Mucosa of descending colon (tissue), 3 donors: ENCODE measurements around the gene SLC17A9. TPM values are rescaled to one million over a fixed set of nuclear protein-coding genes. Genes with fewer than 3 reads are reported as not detected.

Experiments
- ATAC-seq: fragments of 200-7000 bp; cut with Tn5 transposase; one replicate; pipeline ENCODE4 v1.9.1; 2020; ENCODE audit warnings: mild to moderate bottlenecking, moderate library complexity
- DNase-seq, 3 donors: peaks; one replicate each; pipeline ENCODE4 v3.0.0-alpha.2; 2020
- H3K36me3 ChIP-seq: fragments of 200-600 bp; one replicate; pipeline ENCODE4 v1.8.0; 2021; ENCODE audit warnings: low read depth, mild to moderate bottlenecking
- H3K4me1 ChIP-seq: fragments of 200-600 bp; one replicate; pipeline ENCODE4 v1.8.0; 2021; ENCODE audit warnings: low read depth, mild to moderate bottlenecking
- H3K4me3 ChIP-seq: fragments of 200-600 bp; one replicate; pipeline ENCODE4 v1.8.0; 2021; ENCODE audit warnings: mild to moderate bottlenecking
- H3K9me3 ChIP-seq: fragments of 200-600 bp; one replicate; pipeline ENCODE4 v1.8.0; 2021; ENCODE audit warnings: mild to moderate bottlenecking
- intact Hi-C, 2 donors: fragments of 100-400 bp; cut with DNase I in 1 of 2; cut with micrococcal nuclease in 1 of 2; formaldehyde crosslinking; loops; one replicate each; pipeline versions ENCODE4 v1.11.0 to v1.11.1; 2022; cut with DNase I, micrococcal nuclease
- total RNA-seq, 3 donors: library from RNA; stranded (reverse); fragmentation: NEBNext Ultra II Directional in 2 of 3; extraction: Animal tissue kit (Norgen Biotek cat#: 25700) in 2 of 3; gene quantifications; one replicate each; pipeline versions ENCODE4 v1.2.1 to v1.2.4, GENCODE V29; 2021 to 2023
- TF ChIP-seq, protein P1 (sequence below): fragments of 200-600 bp; IDR thresholded peaks from one replicate; pipeline ENCODE4 v1.8.0; 2022; ENCODE audit warnings: antibody characterized with exemption, mild to moderate bottlenecking
- donor health status: DM: no; HTN: no; CAD: no; lungs with moderate emphysema.
- donor health status: DM: no; HTN: no; CAD: no.
- donor health status: DM: no; HTN: yes; CAD: no.

Gene SLC17A9
- total RNA-seq, 3 donors from 2014 or later = 4.8 to 22.2 (median 6.4) TPM

DNA sequence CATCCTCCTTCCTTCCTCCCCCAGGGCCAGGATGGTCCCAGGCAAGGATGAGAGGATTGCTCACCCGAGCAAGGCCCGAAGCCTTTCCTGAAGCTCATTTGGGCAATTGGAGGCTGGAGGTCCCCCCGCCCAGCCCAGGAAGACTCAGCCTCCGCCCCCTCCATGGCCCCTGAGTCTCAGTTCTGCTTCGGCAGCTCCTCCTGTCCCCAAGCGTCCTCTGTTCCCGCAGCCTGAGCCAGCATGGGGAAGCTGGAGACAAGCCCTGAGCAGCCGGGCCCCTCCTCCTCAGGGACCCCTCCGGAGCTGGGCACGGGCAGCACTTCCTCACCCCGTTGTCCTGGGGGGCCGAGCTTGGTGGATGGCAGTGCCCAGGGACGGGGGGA lies 26.0 kb downstream of the SLC17A9 start:
- DNase-seq (no peak), ATAC-seq (no peak)
- Histone ChIP-seq H3K36me3 (no peaks in the 10 kb centered on the region), H3K9me3 (no peaks in the 10 kb centered on the region), H3K4me1 (no peaks in the 10 kb centered on the region), H3K4me3 (no peak overlapping the region)
- intact Hi-C loops = no loop called here
- TF ChIP-seq, protein P1, sequence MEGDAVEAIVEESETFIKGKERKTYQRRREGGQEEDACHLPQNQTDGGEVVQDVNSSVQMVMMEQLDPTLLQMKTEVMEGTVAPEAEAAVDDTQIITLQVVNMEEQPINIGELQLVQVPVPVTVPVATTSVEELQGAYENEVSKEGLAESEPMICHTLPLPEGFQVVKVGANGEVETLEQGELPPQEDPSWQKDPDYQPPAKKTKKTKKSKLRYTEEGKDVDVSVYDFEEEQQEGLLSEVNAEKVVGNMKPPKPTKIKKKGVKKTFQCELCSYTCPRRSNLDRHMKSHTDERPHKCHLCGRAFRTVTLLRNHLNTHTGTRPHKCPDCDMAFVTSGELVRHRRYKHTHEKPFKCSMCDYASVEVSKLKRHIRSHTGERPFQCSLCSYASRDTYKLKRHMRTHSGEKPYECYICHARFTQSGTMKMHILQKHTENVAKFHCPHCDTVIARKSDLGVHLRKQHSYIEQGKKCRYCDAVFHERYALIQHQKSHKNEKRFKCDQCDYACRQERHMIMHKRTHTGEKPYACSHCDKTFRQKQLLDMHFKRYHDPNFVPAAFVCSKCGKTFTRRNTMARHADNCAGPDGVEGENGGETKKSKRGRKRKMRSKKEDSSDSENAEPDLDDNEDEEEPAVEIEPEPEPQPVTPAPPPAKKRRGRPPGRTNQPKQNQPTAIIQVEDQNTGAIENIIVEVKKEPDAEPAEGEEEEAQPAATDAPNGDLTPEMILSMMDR = no peak

DNA sequence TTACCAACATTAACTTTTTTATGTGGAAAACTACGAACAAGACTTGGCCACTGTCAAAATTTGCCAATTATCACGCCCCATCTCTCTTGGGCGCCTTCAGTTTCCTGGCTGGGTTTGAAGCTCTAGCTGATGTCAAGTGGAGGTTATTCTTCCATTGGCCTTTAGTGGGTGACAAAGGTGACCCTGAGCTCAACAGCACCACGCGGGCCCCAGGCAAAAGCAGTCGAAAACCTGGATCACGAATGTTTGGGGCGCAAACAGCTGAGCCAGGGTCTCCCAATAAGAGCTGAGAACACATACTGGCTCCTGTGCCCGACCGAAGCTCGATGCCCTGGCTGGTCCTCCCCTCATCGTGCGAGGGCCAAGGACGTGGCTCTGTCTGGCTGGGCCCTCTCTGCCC lies 26.8 kb downstream of the SLC17A9 start:
- Histone ChIP-seq H3K9me3 (no peaks in the 10 kb centered on the region), H3K4me1 (no peaks in the 10 kb centered on the region), H3K4me3 (no peak overlapping the region), H3K36me3 (no peaks in the 10 kb centered on the region)
- DNase-seq = no peak
- TF ChIP-seq, protein P1 = no peak
- intact Hi-C loops = no loop called here
- ATAC-seq = no peak

DNA sequence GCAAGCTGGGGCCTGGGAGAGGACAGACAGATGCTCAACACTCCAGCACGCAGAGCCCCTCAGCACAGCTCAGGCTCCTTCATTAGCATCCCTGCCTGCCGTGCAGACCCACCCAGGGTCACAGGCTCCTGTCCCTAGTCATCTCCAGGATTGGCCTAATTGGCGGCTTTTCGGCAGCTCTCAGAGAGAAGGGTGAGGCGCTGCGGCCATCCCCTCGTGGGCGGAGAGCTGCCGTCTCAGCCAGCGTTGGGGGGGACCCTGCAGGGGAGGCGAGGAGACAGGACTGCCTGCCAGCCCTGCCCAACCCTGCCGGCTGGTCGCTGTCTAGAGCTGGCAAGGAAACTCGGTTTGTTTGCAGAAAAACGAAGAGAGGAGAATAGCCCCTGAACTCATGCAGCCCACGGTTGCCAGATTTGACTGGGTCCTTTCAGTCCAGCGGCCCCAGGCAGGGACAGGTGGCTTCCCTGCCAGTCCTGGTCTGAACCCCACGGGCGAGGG lies 27.4 kb downstream of the SLC17A9 start:
- ATAC-seq (no peak), DNase-seq (no peak)
- no peaks in the 10 kb centered on the region for H3K4me1 ChIP-seq
- H3K36me3 ChIP-seq = no peaks in the 10 kb centered on the region
- no peak overlapping the region for H3K4me3 ChIP-seq
- intact Hi-C loops = no loop called here
- H3K9me3 ChIP-seq = no peaks in the 10 kb centered on the region
- TF ChIP-seq, protein P1 = no peak

DNA sequence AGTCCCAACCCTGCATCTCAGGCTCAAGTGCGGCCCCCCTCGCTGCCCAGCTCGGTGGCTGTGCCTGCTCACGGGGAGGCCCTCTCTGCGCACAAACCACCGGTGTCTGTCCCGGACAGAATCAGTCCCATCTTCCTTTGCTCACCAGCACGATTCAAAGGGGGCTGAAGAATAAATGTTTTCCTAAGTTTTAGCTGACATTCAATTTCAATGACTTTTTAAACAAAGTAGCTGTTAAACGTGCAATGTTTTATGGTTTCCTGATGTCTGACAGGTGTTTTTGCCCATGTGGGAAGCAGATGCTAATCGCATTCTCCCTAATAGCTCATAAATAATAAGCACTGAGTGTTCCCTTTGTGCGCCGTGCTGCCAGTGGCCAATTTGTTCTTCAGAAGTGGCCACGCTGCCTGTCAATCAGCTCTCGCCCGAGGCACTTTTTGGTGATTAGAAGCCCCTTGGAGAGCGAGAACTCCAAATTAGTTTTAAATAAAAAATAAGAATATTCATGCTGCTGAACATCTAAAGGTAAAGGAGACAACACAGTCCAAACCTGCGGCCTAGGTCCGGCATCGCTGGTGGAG lies 28.0 kb downstream of the SLC17A9 start:
- Histone ChIP-seq H3K9me3 (no peaks in the 10 kb centered on the region), H3K36me3 (no peaks in the 10 kb centered on the region), H3K4me3 (no peak overlapping the region), H3K4me1 (no peaks in the 10 kb centered on the region)
- intact Hi-C loops = no loop called here
- DNase-seq (no peak), ATAC-seq (no peak)
- TF ChIP-seq, protein P1 = no peak

DNA sequence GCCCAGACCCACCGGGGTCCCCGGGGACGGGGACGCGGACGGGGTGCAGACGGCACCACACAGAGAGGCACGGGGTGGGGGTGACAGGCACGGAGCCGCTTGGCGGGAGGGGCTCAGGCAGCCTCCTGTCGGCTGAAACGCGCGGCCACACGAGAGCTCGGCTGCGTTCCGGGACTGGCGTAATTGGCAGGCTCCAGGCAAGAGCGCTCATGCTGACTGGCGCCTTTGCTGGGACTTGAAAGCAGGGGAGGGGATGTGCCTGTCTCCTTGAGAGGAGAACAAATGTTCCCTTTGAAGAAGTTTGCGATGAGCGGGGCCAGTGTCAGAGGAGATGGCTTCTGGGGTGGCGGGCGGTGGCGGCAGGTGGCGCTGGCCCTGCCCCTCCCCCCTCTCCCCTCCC lies 28.5 kb downstream of the SLC17A9 start:
- Histone ChIP-seq H3K4me3 (no peak overlapping the region), H3K9me3 (no peaks in the 10 kb centered on the region), H3K36me3 (no peaks in the 10 kb centered on the region), H3K4me1 (no peaks in the 10 kb centered on the region)
- intact Hi-C loops = no loop called here
- no peak for DNase-seq
- no peak for ATAC-seq
- TF ChIP-seq, protein P1 = no peak
